Activated CD4-positive, alpha-beta T cell treated with anti-CD3 and anti-CD28 coated beads, Interleukin-2, amount 50 U/mL, for 1 hour (primary cell): ENCODE results near the gene CABLES1.

Experiments
- DNase-seq: peaks from one replicate; pipeline ENCODE4 v3.0.0-alpha.2; 2020

CABLES1 gene

DNA sequence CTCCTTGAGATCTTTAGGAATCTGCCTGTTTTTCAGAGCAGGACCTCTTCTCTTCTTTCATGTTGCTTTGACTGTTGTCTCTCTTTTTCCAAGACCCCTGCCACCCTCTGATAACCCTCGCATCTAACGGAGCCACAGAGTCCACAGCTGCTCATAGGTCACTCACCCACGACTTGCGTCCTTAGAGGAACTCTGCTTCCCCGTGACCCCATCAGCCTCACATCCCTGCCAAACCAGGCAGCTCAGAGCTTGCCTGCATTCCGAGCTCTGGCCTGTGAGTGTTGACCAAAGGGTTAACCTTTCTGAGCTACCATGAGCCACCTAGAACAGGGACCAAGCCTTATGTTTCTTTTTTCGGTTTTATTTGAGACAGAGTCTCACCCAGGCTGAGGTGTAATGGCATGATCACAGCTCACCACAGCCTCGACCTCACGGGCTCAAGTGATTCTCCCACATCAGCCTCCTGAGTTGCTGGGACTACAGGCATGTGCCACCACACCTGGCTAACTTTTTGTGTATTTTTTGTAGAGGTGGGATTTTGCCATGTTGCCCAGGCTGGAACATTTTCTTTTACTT, 36.4 kb downstream of the CABLES1 start:
- DNase-seq, result no peak

DNA sequence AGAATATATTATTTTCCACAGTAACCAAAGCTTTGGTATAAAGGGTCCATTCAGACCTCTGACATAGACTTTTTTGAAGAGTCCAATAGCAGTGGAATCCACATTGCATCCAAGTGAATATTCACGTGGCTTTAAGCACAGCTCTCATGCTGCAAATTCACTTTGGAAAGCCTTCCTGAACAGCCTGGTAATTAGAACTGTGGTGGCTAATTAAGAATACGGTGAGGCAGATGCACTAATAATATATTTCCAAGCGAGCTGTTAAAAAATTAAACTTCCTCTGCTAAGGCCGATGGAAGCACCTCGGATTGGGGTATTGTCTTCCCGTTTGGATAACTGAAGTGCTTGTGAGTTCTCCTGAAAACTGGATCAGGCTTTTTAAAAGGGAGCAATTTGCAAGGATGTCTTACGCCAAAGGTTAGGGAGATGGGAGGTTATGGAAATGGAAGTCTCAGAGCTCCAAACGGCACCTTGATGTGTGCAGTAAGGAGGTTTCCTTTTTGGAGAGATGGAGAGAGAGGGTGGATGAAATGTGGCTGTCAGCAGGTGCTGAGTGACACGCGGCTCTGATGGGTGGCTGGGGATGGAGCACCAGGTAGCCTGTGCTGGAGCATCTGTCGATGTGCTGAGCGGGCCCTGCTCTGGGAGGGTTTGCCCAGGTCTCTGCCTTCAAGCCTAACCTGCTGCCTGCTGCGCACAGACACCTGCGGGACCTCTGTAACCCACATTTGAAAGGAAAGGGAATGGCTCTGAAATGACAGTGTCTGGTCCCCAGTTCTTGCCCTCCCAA, 37.5 kb downstream of the CABLES1 start:
- DNase-seq, result no peak

DNA sequence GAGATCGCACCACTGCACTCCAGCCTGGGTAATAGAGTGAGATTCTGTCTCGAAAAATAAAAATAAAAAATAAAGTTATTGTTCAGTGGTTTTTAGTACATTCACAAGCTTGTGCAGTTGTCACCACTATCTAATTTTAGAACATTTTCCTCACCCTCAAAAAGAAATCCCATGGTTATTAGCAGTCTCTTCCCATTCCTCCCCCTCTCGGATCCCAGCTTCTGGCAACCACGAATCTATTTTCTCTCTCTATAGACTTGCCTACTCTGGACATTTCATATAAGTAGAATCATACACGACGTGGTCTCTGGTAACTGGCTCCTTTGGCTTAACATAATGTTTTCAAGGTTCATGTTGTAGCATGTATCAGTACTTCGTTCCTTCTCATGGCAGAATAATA, 38.6 kb downstream of the CABLES1 start:
- no peak for DNase-seq

DNA sequence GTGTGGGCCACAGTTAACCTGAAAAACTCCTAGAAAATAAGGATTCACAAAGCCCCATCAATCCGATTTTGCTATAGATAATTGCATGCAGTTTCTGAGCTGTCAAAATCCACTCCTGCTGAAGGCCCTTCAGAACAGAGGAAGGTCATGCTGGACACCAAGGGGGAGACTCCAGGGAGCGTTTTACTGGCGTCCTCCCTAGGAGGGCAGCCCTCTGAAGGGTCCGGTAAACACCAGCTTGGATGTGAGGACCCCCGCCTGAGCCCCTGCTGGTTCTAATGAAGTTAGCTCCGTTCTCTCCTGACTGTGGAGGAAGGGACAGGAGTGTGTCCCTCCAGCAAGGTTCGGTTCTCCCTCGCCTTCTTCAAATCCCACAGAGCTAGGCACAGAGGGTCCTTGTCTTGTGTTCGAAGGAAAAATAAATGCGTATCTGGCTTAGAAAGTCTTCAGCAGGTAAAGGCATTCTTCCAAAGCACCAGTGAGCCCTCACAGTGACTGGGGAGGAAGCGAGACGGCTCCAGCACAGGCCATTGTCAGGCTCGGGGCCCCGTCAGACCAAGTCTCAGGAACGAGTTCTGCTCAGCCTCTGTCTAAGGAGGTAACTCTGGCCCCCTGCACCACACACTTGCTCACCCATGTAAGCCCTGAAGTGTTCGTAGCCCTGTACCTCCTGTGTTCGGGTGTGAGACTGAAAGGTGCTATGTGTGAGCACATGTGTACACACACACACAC, 41.6 kb downstream of the CABLES1 start:
- DNase-seq, result no peak

DNA sequence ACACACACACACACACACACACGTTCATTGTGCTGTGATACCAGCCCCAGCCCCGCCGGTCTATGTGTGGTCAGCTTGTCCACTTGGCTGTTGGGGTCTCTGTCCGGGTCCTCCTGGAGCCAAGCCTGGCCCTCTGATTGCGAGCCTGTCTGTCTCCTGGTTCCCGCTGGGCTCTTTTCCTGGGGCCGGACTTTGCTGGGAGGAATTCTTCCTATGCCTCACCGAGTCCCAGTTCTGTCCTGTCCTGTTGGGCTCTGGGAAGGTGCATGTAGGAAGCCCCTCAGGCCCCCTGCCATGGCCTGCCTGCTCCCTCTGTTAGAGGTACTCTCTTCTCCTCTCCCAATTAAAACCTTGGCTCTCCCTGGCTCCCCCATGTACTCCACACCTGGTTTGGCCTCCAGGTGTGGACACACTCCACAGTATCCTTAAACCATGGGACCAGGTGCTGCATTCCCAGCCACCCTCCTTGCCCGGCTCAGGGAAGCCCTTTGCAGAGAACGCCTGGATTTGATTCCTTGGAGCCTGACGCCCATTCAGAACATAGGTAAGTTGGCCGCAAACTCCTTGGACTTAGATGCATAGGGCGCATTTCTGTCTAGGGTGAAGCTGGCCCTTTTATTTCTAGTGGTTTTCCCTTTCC, 42.3 kb downstream of the CABLES1 start:
- DNase-seq, result no peak

DNA sequence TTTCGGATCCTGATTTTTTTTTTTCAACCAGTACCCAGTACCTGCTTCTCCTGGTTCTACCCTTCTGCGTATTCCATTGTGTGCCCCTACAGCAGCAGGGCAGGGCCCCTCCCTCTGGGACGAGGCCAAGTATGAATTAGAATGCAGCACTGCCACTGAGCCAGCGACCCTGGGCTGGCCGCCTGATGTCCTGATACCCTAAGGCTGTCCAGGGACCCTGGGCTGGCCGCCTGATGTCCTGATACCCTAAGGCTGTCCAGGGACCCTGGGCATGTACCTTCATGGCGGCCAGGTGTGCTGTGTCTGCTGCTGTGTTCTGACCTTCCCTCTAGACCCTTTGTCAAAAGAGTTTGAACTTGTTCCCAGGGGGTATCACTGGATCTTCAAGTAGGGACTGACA, 42.9 kb downstream of the CABLES1 start:
- DNase-seq, result no peak

DNA sequence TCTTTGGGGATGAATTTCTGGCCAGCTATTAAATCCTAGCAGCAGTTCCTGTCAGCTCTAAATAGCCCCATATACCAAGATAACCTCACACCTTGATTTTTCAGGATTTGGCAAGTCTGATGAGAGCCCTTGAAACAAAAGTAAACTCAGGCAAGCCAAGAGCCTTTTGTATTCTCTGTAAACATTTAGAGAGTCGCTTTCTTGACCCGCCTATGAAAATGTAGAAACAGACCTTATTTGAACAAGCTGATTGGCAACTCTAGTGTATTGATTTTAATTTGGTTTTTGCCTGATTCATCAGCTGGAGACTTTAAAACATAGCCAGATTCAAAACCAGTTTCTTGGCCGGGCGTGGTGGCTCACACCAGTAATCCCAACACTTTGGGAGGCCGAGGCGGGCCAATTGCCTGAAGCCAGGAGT, 43.4 kb downstream of the CABLES1 start:
- no peak for DNase-seq

DNA sequence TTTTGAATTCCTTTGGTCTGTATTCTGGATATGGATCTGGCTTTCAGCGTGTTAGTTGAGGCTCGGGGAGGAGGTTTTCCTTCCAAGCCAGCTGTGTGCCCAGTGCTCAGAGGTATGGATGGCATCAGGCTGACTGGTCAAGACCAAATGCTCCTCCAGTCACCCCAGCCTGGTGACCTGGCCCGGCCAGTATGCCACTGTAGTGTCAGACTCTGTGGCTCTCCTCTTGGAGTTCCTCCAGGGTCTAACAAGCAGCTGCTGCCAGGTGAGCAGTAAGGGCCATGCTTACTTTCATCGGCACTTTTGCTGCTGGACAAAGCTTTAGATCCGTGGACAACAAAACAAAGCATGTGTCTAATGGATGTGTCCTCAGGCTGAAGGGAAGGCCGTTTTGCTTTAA, 44.1 kb downstream of the CABLES1 start:
- DNase-seq, result no peak

DNA sequence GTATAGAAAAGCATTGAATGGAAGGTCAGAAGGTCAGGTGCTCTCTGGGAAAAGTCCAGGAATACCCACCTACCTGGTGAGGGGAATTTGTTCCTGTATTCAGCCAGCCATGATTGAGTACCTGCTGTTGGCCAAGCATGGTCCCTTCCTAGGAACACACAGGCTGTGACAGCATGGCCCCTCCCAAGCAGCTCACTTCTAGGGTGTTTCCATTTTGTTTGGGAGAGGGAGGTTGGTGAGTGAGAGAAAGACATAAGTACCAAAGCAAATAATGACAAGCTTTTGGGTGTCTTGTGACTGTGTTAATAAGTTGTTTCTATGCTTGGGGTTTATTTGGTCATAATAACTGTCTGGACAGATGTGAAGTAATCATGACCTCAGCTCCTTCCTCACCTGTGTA, 46.3 kb downstream of the CABLES1 start:
- DNase-seq, result no peak

DNA sequence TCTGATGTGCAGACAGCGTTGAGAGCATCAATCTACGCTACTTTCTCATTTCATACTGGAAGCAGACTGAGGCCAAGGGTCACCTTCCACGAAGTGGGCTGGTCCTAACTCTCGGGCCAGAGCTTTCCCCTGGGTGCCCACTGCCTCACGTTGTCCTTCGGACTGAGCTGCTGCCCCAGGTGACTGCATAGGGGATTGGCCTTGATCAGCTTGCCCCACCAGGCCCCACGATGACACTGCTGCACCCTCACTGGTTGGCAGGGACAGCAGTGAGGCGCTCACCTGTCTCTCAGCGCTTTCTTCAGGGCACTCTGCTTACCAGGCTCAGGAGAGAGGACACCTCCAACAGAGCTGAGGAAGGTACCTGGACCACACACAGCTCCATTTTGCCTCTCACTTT, 47.3 kb downstream of the CABLES1 start:
- DNase-seq, result no peak

DNA sequence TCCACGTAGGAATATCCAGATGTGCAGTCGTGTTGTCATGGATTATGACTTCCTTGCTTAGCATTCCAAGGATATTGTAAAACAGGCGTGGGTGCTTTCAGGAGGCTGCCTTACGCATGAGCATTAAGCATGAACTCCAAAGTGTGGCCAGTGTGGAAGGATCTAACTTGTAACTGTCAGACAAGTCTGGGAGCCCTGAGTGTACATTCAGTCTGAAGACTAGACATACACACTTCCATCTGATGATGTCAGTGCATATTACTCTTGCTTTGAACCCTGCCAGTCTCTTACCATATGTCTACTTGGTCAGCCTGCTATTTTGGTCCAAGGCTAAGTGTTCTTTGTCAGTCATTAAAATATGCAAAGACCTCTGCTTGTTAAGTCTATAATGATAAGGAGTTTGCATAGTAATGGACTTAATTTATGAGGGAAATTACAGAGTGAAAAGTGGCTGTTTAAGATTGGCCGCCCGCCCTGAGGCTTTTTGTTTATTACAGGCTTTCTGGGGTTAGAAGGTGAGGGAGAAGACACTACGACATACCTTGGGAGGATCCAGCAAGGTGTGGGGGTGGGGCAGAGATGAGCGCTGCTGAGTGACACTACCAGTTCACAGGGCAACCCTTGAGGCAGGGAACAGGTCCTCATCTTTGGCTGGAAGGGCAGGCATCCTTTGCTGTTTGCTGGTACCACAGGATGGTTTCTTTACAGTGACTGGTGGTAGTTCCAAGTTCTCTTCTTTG, 48.3 kb downstream of the CABLES1 start:
- no peak for DNase-seq

DNA sequence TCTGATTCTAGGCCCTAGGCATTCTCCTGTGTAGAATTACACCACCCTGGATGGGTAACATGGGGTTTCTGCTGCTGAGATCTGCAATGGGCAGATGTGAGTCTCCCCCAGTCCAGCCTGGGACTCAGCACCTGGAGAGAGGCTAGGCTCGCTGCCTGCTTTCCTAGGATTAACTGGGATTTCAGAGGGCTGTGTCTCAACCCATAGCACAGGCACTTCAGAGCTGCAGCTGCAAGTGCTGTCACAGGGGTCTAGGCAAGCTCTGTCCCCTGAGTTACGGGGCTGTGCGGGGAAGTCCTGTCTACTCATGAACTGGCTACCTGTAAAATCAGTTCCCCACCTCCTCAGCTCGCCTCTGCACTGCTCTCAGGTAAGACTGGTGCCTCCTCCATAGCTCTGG, 51.5 kb downstream of the CABLES1 start:
- no peak for DNase-seq

DNA sequence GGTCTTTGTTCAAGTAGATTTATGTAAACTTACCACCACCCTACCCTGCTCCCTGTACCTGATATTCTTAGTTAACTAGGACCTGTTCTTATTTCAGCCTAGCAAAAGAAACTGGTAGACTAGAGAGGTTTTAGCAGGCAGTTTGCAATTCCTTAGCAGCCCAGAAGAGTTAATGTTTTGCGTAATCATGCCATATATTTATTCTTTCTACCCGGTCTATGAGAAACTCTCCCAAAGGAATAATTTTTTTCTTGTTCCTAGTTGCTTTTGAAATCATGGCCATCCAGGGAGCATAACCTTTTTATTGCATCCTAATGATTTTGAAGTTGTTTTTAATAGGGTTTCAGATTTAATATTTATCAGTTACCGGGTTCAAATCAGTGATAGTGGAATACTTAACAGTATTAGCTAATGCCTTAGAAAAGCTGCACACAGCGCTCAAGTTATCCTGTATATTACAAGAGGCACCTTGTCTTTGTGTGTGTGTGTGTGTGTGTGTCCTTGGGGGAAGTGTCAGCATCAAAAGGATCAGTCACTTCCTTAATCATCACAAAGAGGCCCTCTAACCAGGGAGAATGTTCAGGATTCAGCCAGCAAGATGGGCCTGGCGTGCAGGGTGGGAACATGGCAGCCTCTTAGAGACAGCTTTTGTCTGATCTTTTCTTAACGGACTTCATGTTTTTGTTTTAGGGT, 52.9 kb downstream of the CABLES1 start:
- no peak for DNase-seq

DNA sequence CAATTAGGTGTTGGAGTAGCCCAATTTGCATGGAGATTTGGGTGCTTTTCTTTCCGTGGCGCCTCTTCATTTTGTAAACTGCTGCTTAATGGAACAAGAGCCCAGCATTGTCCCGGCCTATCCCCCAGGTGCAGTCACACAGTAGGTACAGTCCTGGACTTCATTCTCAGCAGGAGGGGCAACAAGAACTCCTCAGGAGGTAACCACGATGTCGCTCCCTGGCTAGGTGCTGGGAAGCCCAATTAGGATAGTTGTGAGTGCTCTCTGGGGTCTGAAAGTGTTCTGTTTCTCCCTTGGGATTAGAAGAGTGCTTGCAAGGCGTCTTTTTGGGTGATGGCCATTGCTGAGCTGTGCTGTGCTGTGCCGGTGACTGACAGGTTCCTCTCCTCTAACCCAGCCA, 53.8 kb downstream of the CABLES1 start:
- DNase-seq, result no peak

DNA sequence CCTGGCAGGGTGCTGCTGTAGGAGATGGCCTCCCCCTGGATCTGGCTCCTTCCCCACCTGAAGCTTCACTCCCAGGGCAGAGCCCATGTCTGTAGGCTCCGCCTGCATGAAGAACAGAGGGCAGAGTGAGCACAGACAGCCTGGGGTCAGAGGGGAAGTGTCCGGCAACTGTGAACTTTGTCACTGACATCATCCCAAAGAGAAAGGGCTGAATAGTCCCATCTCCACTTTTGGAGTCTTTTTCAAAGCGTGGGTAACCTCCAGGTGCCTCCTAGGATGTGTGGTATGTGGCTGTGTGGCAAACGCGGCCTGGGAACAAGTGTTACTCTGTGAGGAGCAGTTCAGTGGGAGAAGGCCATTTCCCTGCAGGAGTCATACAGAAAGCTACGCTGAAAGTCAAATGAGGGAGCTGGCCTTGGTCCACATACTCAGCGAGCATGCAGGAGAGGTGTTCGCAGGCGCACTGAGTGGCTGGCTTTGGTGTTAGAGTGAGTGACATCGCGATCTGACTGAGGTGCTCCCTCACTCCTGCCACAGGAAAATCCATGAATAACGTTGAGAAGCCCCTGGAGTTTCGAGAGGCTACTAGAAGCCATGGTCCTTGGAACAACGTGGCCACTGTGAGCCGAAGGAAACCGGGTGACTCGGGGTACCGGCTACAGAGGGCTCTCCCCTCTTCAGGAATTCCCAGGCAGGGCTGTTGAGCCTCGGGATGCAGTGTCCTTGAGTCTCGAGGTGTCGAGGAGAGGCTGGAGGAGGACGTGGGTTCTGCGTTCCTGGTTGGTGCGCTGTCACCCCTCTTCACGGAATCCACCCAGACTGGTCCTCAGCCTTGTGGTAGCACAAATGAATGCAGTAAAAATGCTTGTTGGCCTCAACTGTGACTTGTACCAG, 54.7 kb downstream of the CABLES1 start:
- DNase-seq, result no peak

DNA sequence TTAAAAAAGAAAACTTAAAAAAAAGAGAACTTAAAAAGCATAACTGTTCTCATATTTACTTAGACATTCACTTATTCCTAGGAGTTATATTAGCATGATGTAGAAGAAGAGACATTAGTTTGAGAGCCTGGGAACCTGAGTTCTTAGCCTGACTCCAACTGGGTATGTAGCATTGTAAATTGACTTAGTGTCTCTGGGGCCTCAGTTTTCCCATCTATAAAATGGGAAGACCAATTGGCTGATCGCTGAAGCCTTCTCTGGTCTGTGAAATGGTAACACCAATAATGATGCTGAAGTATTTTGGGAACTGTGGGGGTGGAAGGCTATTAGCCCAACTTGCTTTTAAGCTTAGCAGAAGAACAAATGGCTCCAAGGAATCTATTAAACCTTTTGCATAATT, 55.9 kb downstream of the CABLES1 start:
- DNase-seq, result no peak

DNA sequence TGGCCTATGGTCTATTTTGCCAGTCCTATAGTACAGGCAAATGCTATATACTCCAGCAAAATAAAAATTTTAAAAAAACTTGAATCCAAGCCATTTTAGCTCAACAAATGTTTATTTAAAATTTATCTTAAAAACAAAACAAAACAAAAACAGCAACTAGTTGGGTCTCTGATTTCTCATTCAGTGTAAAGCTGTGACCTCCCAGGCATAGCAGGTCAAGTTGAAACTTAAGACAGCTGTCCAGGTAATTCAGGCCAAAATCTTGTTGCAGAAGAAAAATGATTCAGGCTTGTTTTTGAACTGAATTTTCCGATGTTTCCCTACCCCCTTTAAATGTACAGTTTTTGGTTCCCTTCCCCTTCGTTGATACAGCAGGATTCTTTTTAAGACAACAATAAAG, 58.5 kb downstream of the CABLES1 start:
- DNase-seq, result no peak

DNA sequence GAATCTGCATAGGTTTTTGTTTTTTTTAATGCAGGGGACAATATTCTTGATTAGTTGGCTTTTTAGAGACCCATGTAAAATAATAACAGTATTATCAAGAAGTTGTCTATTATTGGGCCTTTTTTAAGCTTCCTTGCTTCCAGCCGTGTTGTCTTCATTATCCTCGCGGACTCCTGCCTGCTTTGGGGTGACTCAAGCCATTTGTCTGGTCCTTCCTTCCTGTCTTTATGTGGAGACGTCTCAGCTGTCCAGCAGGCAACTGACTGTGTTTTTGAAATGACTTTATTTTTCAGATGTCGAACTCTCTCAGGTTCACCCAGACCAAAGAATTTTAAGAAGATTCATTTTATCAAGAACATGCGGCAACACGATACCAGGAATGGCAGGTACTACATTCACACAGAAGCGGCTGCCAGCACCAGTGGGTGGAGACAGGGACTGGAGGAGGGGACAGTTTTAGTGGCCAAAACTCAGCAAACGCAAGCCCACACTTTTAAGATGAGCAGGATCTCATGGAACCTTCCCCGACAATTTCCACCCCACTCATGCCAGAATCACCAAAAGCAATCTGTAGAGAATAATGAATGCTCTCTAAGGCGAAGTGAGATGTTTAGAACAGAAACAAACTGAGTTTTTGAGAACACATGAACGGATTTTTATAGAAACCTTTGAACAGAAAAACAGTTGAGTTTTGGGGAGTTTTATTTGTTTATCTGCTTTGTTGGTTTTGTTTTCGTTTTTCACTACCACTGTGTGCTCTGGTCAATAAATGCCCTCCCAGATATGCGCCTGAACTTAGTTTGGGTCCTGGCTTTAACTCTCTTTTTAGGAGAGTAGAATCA, 59.1 kb downstream of the CABLES1 start:
- DNase-seq, result no peak

DNA sequence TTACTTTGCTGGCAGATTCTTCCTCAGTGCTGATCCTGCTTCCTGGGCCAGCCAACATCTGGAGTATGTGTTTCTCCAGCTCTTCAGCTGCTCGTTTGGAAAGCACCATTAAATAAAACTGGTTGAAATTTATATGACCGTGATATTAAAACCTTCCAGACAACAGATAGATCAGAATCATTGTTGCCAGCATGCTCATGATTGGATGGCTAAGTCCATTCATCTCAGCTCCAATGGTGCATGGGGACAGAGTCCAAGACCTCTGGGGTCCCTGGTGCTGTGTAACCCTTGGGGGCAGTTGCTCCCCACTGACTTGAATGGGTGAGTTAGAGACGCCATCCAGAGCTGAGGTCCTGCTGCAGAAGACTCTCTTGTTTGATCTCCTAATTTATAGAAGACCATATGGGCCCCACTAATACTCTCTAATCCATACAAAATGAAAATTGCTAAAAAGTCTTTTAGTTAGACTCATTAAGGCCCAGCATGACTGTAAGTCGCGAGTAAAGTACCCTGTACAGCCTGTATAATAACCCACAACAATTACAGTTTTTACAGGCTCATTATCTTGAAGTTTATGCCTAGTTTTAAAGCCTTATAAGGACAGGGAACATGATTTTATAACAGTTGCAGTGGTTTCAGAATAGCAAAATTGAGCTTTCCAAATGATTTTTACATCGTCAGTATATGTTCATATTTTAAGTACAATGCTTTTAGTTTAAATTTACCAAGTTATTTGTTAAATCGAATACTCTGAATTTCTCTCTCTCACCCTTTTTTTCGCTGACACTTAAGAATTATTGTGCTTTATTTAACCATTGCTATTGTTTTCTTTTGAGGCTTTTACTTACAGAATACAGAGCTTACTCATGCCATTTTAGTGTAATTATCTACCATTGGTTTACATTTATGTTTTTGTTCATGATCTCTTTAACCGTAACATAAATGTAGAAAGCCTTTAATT, 60.0 kb downstream of the CABLES1 start:
- DNase-seq, result no peak
